Activated CD8-positive, alpha-beta memory T cell treated with anti-CD3 and anti-CD28 coated beads for 1 hour (primary cell): Measurements from ENCODE around the gene CGB5.
"Not testable (repeated sequence)": the region's sequence is repeated elsewhere in the genome, so short reads cannot be mapped to it uniquely, and the experiment has no call there.

Source experiments
- DNase-seq, 2 donors: peaks; one replicate each; pipeline ENCODE4 v3.0.0-alpha.2; 2020; ENCODE audit warnings: low read depth in 1 of 2; ENCODE audit errors: extremely low read depth in 1 of 2

The CGB5 gene

DNA sequence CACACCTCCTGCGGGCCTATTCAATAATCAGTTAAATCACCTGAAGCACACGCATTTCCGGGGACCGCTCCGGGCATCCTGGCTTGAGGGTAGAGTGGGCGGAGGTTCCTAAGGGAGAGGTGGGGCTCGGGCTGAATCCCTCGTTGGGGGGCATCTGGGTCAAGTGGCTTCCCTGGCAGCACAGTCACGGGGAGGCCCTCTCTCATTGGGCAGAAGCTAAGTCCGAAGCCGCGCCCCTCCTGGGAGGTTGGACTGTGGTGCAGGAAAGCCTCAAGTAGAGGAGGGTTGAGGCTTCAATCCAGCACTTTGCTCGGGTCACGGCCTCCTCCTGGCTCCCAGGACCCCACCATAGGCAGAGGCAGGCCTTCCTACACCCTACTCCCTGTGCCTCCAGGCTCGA, at the start of gene CGB5:
Gene CGB5 (plus strand): TSS at position 301 of the 400 bp plus-strand sequence. CDS start 362 bp downstream, outside the sequence.
- not testable (repeated sequence) for DNase-seq

DNA sequence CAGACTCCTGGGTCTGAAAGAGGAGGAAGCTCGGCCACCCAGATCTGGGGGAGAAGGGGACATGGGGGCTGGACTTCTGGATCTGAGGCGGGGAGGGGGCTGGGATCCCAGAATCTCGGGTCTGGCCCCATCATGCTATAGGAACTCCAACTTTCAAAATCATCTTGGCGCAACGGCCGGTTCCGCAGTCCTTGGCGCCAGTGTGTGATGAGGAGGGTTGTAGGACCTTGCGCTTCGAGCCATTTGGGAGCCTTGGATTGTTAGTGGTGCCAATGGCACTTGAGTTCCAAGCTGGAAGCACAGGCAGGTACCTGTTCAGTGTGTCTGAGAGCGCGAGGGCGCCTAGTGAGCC, 49.6 kb upstream of the CGB5 start:
- DNase-seq = no peak

DNA sequence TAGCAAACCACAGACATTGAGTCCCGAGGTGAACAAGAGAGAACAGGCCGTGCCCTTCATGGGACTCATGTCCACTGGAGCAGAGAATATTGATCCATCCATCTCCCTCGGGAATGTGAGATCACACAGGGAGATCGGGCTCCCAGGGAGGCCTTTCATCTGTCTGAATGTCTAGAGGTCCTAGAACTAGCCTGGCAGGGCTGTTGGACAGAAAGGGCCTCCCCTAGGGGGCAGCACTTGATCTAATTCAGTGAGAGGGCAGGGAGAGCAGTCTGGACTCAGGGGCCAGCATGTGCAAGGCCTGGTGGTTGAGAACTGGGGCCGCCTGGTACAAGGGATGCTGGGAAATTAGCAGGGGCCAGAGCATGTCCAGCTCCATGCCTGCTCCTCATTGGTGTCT, 45.7 kb upstream of the CGB5 start:
- no peak for DNase-seq

DNA sequence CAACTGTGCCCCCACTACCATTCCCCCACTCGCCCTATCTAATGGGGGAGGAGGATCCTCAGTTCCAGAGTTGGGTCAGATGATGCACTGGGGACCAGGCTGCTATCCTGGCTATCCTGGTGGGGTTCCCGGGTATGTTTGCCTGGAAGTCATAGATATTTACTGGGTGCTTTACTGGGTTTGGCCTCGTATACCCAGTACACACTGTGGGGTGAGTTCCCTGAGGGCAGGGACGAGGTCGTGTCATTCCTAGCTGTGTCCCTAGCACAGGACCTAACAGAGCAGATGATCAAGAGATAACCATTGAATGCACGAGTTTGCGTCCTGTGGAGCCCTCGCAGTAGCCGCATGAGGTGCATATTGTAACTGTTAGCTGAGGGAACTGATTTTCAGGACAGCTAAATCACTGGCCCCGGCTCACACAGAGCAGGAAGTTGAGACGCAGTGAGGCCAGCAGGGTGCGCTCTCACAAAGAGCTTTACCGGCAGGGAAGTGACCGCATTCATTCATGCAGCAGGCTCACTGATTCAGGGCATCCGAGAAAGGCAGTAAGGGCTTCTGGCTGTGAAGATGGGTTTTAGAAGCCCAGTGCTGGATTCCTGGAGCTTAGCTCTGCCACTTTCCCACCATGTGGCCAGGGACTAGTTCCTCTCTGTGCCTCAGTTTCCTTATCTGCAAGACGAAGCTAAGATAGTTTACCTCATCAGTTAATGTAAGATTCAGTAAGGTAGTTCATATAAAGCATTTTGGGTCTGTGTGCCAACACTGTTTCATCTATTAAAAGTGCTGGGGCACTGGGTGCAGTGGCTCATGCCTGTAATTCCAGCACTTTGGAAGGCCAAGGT, 43.9 kb upstream of the CGB5 start:
- DNase-seq = peak; percentile 39 to 51

DNA sequence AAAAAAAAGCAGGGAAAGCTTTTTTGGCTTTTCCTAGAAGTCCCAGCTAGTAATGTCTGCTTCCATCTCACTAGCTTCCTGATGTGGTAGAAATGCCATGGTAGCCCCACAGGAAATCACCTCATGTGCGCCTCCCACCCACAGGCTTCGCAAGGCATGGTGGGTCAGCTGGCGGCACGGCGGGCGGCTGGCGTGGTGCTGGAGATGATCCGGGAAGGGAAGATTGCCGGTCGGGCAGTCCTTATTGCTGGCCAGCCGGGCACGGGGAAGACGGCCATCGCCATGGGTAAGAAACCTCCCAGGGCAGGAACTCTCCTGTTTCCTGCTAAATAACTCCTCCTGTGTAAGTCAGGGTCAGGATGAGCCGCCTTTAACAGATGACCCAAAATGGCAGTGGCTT, 39.5 kb upstream of the CGB5 start:
- no peak for DNase-seq

DNA sequence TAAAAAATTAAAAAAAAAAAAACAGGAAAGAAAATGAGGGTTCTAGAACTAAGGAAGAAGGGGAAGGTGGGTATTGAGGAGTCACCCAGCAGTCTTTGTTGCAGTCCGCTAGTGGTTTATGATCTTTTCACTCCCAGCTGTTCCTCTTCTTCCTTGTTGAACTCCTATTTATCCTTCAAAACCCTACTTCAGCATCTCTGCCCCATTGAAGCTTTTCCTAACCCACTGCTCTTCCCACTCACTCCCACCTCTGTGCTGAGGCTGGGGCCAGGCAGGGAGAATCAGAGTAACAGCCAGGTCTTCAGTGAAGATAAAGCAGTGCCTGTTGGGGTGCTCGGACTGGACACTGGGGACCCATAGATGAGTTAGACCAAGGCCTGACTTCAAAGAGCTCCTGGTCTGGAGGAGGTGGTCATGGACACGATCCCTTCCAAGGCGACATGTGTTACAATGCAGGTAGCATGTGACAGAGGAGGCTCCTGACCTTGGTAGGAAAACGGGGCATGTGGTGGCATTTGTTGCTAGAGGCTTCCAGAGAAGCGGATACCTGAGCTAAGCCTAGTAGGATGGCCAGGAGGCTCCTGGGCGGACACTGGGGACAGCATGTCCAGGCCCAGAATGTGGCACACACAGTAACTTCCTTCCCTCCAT, 38.6 kb upstream of the CGB5 start:
- no peak for DNase-seq

DNA sequence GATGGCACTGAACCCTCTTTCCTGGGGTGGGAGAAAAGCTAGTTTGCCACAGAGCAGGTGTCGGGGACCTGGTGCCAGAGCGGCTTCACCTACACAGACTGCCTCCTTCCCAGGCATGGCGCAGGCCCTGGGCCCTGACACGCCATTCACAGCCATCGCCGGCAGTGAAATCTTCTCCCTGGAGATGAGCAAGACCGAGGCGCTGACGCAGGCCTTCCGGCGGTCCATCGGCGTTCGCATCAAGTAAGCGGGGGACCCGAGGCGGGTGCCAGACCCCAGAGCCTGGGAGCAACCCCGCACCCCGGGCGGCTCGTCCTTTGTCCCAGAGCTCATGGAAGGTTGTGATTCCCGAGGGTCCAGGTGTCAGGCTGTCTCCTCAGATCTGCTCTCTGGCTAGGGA, 36.7 kb upstream of the CGB5 start:
- no peak for DNase-seq

DNA sequence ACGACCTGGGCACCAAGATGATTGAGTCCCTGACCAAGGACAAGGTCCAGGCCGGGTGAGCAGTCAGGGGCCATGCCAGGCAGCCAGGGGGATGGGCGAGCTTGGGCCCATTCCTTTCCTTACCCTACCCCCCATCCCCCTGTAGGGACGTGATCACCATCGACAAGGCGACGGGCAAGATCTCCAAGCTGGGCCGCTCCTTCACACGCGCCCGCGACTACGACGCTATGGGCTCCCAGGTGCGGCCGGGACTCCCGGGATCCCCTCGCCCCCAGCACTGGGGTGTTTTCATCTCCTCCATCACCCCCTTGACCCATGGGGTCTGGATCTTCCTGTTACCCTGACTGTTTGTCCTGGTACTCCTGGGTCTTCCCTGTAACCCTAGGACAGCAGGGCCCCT, 33.8 kb upstream of the CGB5 start:
- no peak for DNase-seq

DNA sequence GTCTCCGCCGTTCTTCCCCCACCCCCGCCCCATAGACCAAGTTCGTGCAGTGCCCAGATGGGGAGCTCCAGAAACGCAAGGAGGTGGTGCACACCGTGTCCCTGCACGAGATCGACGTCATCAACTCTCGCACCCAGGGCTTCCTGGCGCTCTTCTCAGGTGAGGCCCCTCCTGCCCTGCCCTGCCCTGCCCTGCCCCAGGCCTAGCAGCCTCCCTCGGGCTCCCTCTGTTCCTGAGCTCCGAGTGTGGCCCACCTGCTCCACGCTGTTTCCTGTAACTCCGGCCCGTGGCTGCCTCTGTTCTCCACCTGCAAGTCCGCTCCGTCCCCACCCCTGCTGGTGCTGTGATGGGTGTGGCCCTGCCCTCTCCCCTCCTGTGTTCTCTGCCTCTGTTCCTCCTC, 33.2 kb upstream of the CGB5 start:
- no peak for DNase-seq

DNA sequence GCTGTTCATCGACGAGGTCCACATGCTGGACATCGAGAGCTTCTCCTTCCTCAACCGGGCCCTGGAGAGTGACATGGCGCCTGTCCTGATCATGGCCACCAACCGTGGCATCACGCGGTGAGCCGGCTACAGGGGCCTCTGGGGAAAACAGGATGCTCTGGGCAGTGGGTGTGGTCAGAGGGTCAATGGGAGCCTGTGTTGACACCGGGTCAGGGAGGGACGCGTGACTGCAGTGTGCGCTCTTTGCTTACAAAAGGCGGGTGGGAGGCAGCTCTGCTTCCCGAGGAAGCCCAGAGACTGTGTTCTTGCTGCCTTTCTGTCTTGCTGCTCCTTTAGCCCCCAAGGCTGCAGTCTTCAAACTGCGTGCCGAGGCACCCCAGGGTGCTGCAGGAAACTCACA, 32.5 kb upstream of the CGB5 start:
- no peak for DNase-seq

DNA sequence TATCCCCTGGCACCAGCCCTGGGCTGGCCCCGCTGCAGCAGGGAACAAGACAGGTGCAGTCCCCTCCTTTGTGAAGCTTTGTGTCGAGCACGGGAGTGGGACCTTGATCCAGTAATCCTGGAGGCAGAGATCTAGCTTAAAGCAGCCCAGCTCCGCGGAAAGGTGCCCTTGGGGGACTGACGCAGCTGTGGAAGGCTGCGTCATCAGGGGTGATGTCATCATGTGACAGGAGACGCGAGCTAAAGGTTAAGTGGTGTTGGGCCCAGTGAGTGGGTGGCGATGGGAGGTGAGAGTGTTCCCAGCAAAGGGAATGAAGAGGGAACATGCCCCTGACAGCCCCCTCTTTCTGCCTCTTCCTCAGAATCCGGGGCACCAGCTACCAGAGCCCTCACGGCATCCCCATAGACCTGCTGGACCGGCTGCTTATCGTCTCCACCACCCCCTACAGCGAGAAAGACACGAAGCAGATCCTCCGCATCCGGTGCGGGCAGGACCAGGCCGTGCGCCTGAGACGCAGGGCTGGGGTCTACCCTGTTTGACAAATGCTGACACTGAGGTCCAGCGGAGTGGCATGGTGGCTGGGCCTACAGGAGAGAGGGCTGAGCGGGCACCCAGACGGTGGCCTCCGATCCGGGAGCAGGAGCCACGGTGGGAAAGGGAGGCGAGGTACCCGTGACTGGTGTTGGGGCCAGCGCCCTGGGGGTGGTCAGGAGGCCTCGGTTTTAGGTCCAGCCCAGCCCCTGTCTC, 29.4 kb upstream of the CGB5 start:
- DNase-seq = no peak

DNA sequence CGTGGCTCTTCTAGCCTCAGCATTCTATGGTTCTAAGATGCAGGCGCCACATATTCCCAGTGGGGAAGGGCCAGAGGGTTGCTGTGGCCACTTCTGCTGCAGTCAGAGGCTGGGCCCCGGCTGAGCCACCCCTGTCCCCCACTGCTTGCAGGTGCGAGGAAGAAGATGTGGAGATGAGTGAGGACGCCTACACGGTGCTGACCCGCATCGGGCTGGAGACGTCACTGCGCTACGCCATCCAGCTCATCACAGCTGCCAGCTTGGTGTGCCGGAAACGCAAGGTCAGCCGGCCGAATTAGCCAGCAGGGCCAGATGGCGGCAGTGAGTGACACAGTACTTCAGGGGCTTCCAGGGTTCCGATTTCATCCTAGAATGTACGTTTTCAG, 28.8 kb upstream of the CGB5 start:
- DNase-seq = no peak

DNA sequence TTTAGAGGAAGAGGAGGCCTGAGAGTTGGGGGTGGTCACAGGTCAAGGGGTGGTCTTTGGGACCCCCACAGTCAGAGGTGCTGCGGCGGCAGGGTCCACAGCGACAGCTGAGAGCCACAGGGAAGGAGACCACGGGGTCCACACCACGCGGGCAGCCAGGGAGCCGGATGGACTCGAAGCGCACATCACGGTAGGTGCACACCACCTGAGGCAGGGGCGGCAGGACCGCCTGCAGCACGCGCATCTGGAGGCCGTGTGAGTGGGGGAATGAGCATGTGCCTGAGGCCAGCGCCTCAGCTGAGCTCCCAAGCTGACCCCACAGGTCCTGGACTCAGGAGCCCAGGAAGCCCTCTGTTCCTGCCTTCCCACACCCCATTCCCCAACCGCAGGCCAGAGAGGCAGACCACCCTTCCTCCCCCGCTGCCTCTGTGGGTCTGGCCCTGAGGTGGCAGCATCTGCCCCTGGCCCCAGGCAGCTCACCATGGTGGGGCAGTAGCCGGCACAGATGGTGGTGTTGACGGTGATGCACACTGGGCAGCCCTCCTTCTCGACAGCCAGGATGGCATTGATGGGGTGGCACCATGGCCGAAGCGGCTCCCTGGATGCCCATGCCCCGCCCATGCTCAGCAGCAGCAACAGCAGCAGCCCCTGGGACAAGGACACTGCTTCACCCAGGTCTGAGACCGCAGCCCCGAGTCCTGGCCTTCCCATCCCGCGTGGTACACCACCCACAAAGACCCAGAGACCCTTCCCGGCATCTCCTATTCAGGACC, 27.4 kb upstream of the CGB5 start:
- DNase-seq = no peak

DNA sequence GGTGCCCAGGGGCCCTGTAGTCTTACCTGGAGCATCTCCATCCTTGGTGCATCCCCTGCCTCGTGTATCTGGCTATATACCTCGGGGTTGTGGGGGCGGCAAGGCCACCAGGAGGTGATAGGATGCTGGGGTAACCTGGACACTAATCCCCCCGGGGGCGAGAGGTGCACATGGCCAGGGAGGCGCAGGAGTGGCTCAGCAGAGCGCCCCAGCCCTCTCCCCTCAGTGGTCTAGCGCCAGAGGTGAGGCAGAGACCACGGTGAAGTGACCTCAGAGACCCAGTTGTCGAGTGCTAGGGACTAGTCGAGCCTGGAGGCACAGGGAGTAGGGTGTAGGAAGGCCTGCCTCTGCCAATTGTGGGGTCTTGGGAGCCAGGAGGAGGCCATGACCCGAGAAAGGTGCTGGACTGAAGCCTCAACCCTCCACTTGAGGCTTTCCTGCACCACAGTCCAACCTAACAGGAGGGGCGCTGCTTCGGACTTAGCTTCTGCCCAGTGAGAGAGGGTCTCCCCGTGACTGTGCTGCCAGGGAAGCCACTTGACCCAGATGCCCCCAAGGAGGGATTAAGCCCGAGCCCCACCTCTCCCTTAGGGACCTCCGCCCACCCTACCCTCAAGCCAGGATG, 26.5 kb upstream of the CGB5 start, which contains the start of gene LHB:
Gene LHB (minus strand): TSS at position 51 of the 625 bp plus-strand sequence. CDS start 10 bp downstream, at position 41.
- DNase-seq = no peak

DNA sequence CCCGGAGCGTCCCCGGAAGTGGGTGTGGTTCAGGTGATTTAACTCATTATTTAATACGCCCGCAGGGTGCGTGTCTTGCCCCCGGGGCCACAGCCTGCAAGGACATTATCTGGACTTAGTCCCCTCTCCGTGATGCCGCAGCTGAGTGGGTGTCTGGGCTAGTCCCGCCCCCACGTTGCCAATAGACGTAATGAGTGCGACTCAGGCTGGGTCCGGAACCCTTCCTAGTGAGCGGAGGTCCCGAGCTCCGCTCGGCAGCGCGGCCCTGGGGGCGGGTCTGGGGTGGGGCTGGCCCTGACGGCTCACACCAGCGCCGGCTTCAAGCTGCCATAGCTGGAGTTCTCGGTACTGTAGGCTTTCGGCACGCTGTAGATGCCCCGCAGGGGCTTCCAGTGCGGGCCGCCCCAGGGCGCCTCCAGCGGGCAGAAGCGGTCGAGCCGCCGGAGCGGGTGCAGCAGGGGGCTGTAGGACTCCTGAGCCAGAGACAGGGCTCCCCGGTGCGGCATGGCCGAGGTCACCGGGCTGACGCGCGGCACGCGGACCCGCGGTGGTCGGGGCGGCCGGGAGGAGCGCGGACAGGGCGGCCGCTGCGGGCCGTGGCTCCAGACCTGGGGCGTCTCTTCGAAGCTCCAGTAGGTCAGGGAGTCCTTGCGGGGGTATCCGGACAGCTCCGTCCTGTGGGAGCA, 25.8 kb upstream of the CGB5 start:
- peak; percentile 29 to 58 for DNase-seq

DNA sequence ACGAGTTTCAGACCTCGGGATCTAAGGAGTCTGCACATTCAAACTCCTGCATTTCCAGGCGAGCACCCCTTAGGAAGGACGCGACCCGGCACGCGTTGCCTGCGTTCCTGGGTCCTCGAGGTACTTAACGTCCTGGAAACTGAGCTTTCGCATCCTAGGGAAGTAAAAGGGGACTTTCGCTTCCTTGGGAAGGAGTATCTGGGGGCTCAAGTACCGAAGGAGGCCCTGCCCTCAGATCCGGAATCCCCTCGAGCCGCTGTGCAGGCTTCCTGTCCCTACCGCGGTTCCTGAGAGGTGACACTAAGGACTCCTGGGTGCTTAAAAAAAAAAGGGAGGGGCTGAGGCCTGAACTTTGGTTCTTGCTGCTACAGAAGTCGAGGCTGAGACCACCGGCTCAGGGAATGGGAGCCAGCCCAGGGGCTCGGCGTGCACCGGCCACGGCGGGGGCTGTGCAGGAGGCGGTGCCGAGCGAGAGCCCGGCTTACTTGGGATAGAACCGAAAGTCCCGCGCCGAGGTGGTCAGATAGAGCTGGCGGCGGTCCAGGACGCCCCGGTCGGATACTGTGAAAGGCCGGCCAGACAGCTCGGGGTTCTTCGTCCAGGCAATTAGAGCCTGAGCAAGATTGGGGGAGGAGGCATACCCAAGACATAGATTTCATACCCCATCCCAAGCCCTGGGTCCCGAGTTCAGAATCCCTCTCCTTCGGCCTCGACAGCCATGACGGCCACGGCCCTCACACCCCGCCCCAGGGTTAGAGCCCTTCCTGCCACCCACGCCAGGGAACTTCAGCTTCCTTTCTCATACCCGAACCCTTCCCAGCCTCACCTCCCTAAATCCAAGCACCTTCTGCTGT, 25.0 kb upstream of the CGB5 start:
- DNase-seq = not testable (repeated sequence)

DNA sequence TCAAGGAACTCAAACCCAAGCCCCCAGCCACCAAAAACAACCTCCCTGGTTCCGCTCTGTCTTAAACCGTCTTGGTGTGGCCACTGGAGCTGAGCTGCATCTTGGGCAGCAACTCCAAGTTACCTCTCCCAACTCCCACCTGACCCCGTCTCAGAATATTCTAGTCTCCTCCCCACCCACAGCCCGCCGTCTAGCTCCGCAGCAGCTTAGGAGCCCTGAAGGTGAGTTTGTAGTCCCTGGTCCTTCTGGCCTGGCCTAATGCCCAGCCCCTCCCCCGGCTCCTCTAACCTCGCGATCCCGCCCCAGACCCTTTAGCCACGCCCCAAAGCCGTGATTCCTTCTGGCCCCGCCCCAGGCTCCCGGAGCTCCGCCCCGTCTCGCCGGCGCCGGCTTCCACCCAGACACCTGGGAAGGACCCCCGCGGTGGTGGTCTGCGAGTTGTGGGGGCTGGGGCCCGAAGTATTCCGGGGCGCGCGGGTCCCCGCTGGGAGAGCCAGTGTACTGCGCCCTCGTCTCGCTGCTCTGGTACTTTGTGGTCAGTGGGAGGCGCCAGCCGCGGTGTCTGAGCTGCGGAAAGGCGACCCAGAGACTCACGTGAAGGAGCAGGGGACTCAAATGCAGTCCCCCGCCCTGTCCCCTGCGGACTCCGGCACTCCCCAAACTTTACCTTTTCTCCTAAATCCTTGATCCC, 24.3 kb upstream of the CGB5 start:
- peak in 1 of 2 donors; percentile 50 for DNase-seq

DNA sequence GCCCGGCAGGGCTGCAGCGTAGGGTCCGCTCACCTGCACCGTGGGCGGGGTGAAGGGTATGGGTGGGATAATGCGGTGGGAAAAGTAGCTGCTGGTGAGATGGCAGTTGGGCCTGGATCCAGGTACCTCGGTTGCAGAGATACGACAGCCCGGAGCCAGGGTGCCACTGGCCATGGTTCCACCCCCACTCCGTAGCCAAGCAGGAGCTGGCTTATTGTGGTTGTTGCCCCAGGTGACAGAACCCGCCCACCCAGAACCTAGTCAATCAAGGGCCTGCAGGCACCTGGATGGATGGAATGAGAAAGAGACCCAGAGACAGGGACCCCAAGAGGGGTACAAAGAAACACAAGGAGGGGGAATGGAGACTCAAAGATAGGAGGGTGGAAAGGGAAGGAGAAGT, 23.3 kb upstream of the CGB5 start:
- DNase-seq = no peak
